Neural cell (in vitro differentiated cells): ENCODE data around the gene ZC3H7B. TPM values are rescaled to one million over a fixed set of nuclear protein-coding genes. Genes with fewer than 3 reads are reported as not detected.

Source experiments
- H2AFZ ChIP-seq: fragments of 200-600, 300-800 bp; sonication (generic), shearing (Covaris generic); 2 replicates; pipeline ENCODE4 v1.6.0; 2014; ENCODE audit warnings: low read depth, mild to moderate bottlenecking, antibody characterized with exemption, low read length, moderate library complexity
- H3F3A ChIP-seq: fragments of 200-600 bp; shearing (Covaris generic); 2 replicates; pipeline ENCODE4 v1.6.1; 2016; ENCODE audit warnings: mild to moderate bottlenecking, moderate library complexity, mixed read lengths, antibody characterized with exemption, low read length; ENCODE audit not compliant: insufficient read depth, poor library complexity, severe bottlenecking
- H3K27ac ChIP-seq: fragments of 200-600, 300-800 bp; sonication (generic), shearing (Covaris generic); 2 replicates; pipeline ENCODE4 v1.5.1; 2014; ENCODE audit warnings: mild to moderate bottlenecking, low read length, moderate library complexity
- H3K27me3 ChIP-seq: fragments of 300-800, 200-600 bp; sonication (generic), shearing (Covaris generic); 2 replicates; pipeline ENCODE4 v1.6.0; 2014; ENCODE audit warnings: mild to moderate bottlenecking, low read depth, low read length, moderate library complexity; ENCODE audit not compliant: insufficient read depth
- H3K36me3 ChIP-seq: fragments of 300-800, 200-600 bp; sonication (generic), shearing (Covaris generic); 2 replicates; pipeline ENCODE4 v1.5.1; 2014; ENCODE audit warnings: mild to moderate bottlenecking, antibody characterized with exemption, low read length, moderate library complexity; ENCODE audit not compliant: insufficient read depth
- H3K4me2 ChIP-seq: fragments of 300-800, 200-600 bp; sonication (generic), shearing (Covaris generic); 2 replicates; pipeline ENCODE4 v1.6.0; 2014; ENCODE audit warnings: mild to moderate bottlenecking, low read length
- H3K4me3 ChIP-seq: fragments of 300-800, 200-600 bp; sonication (generic), shearing (Covaris generic); 2 replicates; pipeline ENCODE4 v1.5.1; 2014; ENCODE audit warnings: mild to moderate bottlenecking, low read length, moderate library complexity
- H3K79me2 ChIP-seq: fragments of 200-600 bp; shearing (Covaris generic); replicated peaks from 2 replicates; pipeline ENCODE4 v1.6.0; 2014; ENCODE audit warnings: mild to moderate bottlenecking, low read length, moderate library complexity; ENCODE audit not compliant: insufficient read depth
- H3K9ac ChIP-seq: fragments of 300-800, 200-600 bp; sonication (generic), shearing (Covaris generic); 2 replicates; pipeline ENCODE4 v1.6.1; 2016; ENCODE audit warnings: mild to moderate bottlenecking, low read length, mixed read lengths
- H3K9me2 ChIP-seq: fragments of 200-600 bp; shearing (Covaris generic); 2 replicates; pipeline ENCODE4 v1.6.1; 2016; ENCODE audit warnings: mild to moderate bottlenecking, low read length, mixed read lengths; ENCODE audit not compliant: insufficient read depth
- H3K9me3 ChIP-seq: fragments of 200-600, 300-800 bp; sonication (generic), shearing (Covaris generic); 2 replicates; pipeline ENCODE4 v1.6.1; 2016; ENCODE audit warnings: mild to moderate bottlenecking, mixed run types, low read length, moderate library complexity, mixed read lengths
- H4K20me1 ChIP-seq: fragments of 200-600 bp; shearing (Covaris generic); 2 replicates; pipeline ENCODE4 v1.6.1; 2016; ENCODE audit warnings: mild to moderate bottlenecking, mixed run types; ENCODE audit not compliant: insufficient read depth
- CTCF ChIP-seq: fragments of 450-650 bp; IDR thresholded peaks from 2 replicates; pipeline ENCODE4 v1.5.1; 2014; ENCODE audit warnings: antibody characterized with exemption, mild to moderate bottlenecking, moderate library complexity; ENCODE audit not compliant: poor library complexity, severe bottlenecking
- EP300 ChIP-seq: fragments of 450-650 bp; conservative IDR thresholded peaks from 2 replicates; pipeline ENCODE4 v1.6.1; 2014; ENCODE audit warnings: antibody characterized with exemption, mild to moderate bottlenecking, moderate library complexity; ENCODE audit not compliant: poor library complexity, severe bottlenecking
- EZH2 ChIP-seq: fragments of 200-600, 300-800 bp; shearing (Covaris generic), sonication (generic); IDR thresholded peaks from 2 replicates; pipeline ENCODE4 v1.6.1; 2014; ENCODE audit warnings: antibody characterized with exemption, low read length, borderline replicate concordance, mild to moderate bottlenecking; ENCODE audit not compliant: insufficient read depth, poor library complexity, severe bottlenecking
- MXI1 ChIP-seq: fragments of 450-650 bp; conservative IDR thresholded peaks from 2 replicates; pipeline ENCODE4 v1.6.1; 2014; ENCODE audit warnings: antibody characterized with exemption, mild to moderate bottlenecking; ENCODE audit not compliant: poor library complexity, severe bottlenecking
- POLR2AphosphoS5 ChIP-seq: IDR thresholded peaks from 2 replicates; pipeline ENCODE4 v1.6.1; 2012
- RAD21 ChIP-seq: fragments of 450-650 bp; conservative IDR thresholded peaks from 2 replicates; pipeline ENCODE4 v1.6.1; 2014; ENCODE audit warnings: antibody characterized with exemption, mild to moderate bottlenecking, moderate library complexity
- REST ChIP-seq: IDR thresholded peaks from 2 replicates; pipeline ENCODE4 v1.6.1; 2012; ENCODE audit warnings: borderline replicate concordance
- SMC3 ChIP-seq: fragments of 450-650 bp; conservative IDR thresholded peaks from 2 replicates; pipeline ENCODE4 v1.6.1; 2014; ENCODE audit warnings: antibody characterized with exemption, mild to moderate bottlenecking, moderate library complexity; ENCODE audit not compliant: poor library complexity
- TAF1 ChIP-seq: IDR thresholded peaks from 2 replicates; pipeline ENCODE4 v1.6.1; 2012; ENCODE audit warnings: low read depth
- polyA plus RNA-seq: library from polyadenylated mRNA; depleted of rRNA; stranded (reverse); fragments of >200 nt; gene quantifications from 2 replicates; pipeline ENCODE4 v1.2.3, GENCODE V29; 2014

ZC3H7B gene
- polyA plus RNA-seq, 1 donor from 2014 or later, result 34.6 TPM

- Histone ChIP-seq H4K20me1 (no peaks in the 10 kb centered on the region), H3K9ac (no peak overlapping the region), H3K27me3 (no peaks in the 10 kb centered on the region), H3K79me2 (no peaks in the 10 kb centered on the region), H3F3A (no peaks in the 10 kb centered on the region), H3K4me2 (no peak overlapping the region), H3K27ac (no peak overlapping the region), H3K4me3 (no peak overlapping the region), H3K9me3 (no peaks in the 10 kb centered on the region), H3K36me3 (no peaks in the 10 kb centered on the region), H2AFZ (no peak overlapping the region), H3K9me2 (no peaks in the 10 kb centered on the region)
- TF ChIP-seq RAD21 (no peak), REST (no peak), POLR2AphosphoS5 (no peak), CTCF (no peak), SMC3 (no peak), TAF1 (no peak), MXI1 (no peak), EZH2 (no peak), EP300 (no peak)
Measured at GRCh38 chr22:41367039-41367679, 65.8 kb downstream of the ZC3H7B start.

- H3K27ac ChIP-seq, result no peak overlapping the region
- H4K20me1 ChIP-seq, result no peaks in the 10 kb centered on the region
- H3K9ac ChIP-seq, result no peak overlapping the region
- TF ChIP-seq TAF1, result no peak
- H3K9me3 ChIP-seq, result no peaks in the 10 kb centered on the region
- H3F3A ChIP-seq, result no peaks in the 10 kb centered on the region
- H3K4me2 ChIP-seq, result no peak overlapping the region
- no peaks in the 10 kb centered on the region for H3K27me3 ChIP-seq
- H3K79me2 ChIP-seq, result no peaks in the 10 kb centered on the region
- H3K4me3 ChIP-seq, result no peak overlapping the region
- H2AFZ ChIP-seq, result no peak overlapping the region
- no peaks in the 10 kb centered on the region for H3K36me3 ChIP-seq
- H3K9me2 ChIP-seq, result no peaks in the 10 kb centered on the region
Measured at GRCh38 chr22:41367680-41368542, 66.6 kb downstream of the ZC3H7B start.
